ENCODE data around the gene SSR4.
A peak's percentile ranks its signal among the peaks of the same experiment; 100 is the strongest.

DNA sequence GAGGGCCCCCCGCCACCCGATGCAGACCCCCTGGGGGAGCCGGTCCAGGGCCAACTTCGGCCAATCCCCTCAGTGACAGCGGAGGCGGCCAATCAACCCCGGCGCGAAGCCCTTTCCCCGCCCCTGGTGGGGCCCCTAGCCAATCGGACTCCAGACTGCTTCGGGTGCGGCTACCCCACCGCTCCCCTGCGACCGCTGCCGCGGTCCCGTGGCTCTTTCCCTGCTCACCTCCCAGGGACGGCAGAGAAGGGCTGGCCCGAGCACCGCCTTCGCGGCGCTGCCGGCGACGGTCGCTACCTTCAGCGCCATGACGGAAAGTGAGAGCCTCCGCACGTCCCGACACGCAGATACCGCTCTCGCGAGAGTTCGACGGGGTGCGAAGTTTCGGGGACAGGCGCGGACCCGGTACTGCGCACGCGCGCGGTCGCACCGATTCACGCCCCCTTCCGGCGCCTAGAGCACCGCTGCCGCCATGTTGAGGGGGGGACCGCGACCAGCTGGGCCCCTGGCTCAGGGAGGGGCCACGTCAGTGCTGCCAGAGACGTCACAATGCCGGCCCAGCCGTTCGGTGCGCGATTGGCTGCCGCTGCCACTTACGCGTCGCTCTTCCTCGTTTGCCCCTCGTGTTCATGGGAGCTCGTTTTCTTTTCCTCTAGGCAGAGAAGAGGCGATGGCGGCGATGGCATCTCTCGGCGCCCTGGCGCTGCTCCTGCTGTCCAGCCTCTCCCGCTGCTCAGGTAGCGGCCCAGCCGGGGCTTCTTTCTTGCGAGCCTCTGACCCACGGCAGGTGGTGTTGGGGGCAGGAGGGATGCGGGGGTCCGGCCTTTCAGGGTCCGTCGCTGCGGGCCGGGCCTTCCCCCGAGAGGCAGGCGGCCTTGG, at the start of gene SSR4, which contains the start of gene IDH3G:
- TF ChIP-seq, protein P1, sequence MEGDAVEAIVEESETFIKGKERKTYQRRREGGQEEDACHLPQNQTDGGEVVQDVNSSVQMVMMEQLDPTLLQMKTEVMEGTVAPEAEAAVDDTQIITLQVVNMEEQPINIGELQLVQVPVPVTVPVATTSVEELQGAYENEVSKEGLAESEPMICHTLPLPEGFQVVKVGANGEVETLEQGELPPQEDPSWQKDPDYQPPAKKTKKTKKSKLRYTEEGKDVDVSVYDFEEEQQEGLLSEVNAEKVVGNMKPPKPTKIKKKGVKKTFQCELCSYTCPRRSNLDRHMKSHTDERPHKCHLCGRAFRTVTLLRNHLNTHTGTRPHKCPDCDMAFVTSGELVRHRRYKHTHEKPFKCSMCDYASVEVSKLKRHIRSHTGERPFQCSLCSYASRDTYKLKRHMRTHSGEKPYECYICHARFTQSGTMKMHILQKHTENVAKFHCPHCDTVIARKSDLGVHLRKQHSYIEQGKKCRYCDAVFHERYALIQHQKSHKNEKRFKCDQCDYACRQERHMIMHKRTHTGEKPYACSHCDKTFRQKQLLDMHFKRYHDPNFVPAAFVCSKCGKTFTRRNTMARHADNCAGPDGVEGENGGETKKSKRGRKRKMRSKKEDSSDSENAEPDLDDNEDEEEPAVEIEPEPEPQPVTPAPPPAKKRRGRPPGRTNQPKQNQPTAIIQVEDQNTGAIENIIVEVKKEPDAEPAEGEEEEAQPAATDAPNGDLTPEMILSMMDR (IDR thresholded peaks at IDR 0.05) = peak in 2 of 6 experiments; percentile 10 to 15
- peak; percentile 38 to 58 for TF ChIP-seq POLR2A (IDR thresholded peaks at IDR 0.05)

Data from adrenal gland (tissue), 5 donors.